Erythroblast (primary cell): ENCODE measurements around the gene ERC2.

Experiments used
- GATA1 ChIP-seq: IDR thresholded peaks from 2 replicates; pipeline ENCODE4 v1.6.1; 2011; ENCODE audit warnings: low read depth, mild to moderate bottlenecking, control low read depth, low read length, moderate library complexity
- POLR2A ChIP-seq: IDR thresholded peaks from 2 replicates; pipeline ENCODE4 v1.6.1; 2011; ENCODE audit warnings: mild to moderate bottlenecking, low read length

GRCh38 chr3:56375654-56376053, 92.6 kb downstream of the ERC2 start:
- TF ChIP-seq POLR2A (no peak), GATA1 (no peak)
